NCI-H2196 (cell line): ENCODE results near the gene NCAM2.

Experiments used
- DNase-seq: peaks from one replicate; lab custom pipeline; 2025; ENCODE audit not compliant: unreplicated experiment; lab: John Stamatoyannopoulos, UW

NCAM2 gene

DNA sequence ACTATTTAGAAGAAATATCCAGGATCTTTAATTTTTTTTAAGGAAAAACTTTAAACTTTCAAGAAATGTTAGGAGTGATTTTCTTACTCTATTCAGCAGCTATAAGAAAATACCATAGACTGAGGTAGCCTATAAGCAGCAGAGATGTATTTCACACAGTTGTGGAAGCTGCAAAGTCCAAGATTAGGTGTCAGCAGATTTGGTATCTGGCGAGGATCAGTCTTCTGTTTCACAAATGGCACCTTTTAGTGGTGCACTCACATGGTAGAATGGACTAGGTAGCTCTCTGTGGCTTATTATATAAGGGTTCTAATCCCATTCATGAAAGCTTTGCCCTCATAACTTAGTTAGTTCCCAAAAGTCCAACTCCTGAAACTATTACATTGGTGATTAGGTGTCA is 207.4 kb downstream of the NCAM2 start:
- no peak for DNase-seq

DNA sequence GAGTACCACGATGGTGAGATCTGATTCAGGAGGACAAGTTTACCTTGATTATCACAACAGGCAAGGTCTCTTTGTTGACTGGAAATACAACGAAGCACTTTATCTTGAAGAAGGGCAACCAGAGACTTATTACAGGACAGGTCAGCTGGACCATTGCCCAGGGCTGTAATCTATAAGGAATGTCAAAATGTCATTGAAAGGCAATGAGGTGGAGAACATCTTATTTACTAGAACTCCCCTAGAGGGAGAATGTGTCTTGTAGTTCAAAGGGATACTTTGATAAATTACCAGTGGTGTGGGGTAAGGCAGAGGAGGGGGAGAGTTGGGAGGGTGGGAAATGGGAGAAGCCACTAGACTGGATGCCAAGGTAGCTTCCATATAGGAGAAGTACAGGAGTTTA is 212.3 kb downstream of the NCAM2 start:
- DNase-seq = no peak

DNA sequence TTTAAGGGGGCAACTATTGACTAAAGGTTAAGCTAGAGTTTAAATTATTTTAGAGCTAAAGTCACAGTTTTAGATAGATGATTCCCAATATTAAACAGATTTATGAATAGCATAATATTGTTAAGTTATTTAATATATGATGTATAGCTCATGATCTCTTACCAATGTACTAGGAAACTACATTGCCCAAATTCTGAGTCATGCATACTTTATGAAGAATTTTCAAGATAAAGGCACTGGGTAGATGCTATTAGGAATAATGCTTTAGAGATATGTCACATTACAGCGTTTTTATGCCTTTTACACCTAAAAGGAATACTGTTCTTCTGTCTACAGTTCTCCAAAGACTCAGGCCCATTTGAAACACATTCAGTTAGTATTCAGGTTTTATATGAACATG is 215.1 kb downstream of the NCAM2 start:
- no peak for DNase-seq

- no peak for DNase-seq
Observed at GRCh38 chr21:21216047-21216446, 217.8 kb downstream of the NCAM2 start.

- no peak for DNase-seq
Observed at GRCh38 chr21:21226472-21226871, 228.3 kb downstream of the NCAM2 start.

DNA sequence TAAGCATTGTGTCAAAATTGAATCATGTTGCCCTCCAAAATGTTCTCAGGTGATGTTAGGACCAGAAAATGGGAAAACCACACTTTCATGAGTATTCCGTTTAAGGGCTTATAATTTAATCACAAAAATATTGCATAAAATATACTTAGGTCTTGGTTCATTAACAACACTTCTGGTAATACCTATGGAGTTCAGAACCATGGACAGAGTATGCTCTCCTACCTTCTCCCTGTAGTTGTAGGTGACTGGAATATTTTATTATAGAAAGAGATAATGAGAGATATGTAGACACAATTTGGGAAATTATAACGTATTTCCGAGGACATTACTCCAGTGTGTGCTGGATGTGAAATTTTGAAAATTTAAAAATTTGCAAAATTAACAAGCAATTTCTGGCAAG is 232.5 kb downstream of the NCAM2 start:
- DNase-seq = no peak

DNA sequence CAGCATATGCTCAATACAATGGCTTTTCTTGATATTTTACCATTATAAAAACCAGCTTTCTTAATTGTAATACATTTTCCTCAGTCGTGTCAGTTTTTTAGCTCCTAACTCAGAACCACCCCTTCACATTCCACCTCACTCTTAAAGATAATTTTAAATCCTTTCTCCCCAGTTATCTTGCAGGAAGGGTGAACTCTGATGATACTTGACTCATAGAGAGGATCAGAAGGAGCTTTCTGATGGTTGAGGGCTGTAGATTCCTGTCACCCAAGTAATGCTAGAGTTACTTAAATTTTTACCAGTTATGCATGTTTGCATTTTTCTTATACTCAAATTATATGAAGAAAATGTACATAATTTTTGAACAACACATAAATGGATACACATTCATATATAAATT is 233.7 kb downstream of the NCAM2 start:
- no peak for DNase-seq

DNA sequence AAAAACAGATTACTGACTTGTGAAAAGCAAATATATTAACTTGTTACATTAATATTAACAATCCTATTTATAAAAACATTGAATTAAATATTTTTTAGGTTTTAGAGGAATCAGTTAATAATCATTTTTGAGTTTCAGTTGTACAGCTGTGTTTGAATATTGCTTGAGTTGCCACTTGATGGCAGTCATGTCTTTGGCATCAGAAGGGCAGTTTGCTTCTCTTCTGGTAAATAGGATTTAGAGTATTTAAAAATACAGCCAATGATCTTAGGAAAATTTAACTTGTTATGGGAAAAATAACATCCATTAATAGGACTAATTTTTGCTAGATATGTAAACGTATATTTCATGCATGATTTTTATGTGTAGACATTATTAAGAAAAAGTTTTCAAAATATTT is 234.1 kb downstream of the NCAM2 start:
- no peak for DNase-seq

DNA sequence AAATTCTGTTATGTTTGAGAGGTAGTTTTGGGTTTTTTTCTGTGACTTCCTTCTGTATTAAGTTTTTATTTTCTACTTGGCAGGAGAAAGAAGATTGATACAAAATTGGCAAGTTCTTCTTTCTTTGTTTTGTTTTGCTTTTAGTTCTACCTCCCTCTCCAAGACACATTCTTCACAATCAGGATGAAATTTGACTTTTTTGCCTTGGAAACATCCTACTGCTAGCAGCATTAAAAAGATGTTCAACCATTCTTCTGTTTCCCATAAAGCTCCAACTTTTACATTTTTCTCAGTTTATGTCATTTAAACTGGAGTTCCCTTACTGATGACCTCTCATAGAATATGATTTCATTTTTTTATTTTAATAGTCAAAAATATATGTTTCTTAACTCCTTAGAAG is 234.8 kb downstream of the NCAM2 start:
- DNase-seq = no peak

DNA sequence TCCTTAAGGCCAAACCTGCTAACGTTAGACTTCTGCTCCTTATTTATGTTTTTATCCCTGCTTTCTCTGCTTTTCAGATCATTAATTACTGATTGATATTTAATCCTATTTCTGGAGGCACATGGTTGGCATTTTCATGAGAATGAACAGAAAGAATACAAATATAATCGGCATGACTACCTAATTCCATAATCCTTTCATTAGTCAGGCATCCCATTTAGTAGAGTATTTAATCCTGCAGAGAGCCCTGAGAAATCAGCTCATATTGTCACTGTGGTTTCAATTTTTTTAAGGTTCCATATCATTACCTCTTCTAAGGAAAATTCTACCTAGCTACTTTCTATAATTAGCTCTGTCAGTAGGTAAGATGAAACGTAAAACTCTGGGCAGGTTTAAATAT is 238.8 kb downstream of the NCAM2 start:
- no peak for DNase-seq

DNA sequence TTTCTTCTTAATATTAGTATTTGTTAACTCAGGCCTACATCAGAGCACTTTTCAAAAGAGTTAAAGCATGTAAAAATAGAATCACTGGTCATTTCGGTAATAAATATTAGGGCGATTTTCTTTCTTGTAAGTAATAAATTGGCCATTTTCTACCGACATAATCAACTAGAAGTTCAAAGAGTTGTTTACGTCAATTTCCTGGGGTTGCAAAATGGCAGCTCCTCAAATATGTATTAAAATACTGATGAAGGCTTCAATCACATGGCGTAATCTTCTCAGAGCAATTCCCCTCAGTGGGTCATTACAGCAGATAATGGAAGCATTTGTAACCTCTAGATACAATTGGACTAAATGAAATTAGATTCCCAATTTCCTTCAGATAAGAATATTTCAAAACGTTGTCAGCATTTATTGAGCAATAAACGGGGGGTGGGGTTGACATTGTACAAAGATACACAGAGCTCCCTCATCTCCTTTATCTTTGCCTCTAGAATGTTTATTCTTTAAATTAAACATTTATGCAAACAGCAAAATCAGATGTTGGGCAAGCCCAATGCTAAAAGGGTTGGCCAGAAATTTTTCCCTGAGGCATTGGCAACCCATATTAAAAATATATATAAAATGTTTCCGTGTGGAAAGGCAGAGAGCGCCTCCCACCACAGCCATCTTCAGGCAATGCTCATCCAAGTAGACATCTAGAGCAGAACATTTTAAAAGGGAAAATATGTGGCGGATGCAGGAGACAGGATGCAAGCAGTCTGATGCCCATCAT is 240.6 kb downstream of the NCAM2 start:
- no peak for DNase-seq

DNA sequence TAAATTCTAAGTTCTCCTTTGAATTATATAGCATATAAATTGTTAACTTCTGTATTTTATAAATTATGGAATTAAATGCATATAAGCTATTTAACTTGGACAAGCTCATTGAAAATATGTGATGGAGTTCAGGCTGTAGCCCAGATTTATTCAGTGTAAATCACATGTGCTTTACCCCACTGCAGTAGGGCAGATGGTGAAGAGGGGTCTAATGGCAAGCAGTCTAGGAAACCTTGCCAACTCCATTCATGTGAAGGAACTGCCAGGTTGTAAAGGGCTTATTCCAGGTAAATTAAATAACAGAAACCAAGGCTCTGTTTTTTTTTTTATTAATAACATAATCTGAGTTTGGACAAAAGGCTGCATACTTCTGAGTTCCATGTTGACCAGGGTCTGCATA is 243.2 kb downstream of the NCAM2 start:
- no peak for DNase-seq

GRCh38 chr21:21246007-21246406 is 247.8 kb downstream of the NCAM2 start:
- DNase-seq = no peak

GRCh38 chr21:21247424-21247823 is 249.2 kb downstream of the NCAM2 start:
- DNase-seq = no peak

DNA sequence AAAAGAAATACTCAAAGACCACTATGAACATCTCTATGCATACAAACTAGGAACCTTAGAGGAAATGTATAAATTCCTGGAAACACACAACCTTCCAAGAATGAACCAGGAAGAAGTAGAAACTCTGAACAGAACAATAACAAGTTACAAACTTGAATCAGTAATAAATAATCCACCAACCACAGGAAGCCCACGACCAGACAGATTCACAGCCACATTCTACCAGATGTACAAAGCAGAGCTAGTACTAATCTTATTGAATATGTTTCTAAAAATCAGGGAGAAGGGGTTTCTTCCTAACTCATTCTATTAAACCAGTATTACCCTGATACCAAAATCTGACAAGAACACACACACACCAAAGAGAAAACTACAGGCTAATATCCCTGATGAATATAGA is 263.8 kb downstream of the NCAM2 start:
- no peak for DNase-seq

- no peak for DNase-seq
Observed at GRCh38 chr21:21268061-21268471, 269.9 kb downstream of the NCAM2 start.

DNA sequence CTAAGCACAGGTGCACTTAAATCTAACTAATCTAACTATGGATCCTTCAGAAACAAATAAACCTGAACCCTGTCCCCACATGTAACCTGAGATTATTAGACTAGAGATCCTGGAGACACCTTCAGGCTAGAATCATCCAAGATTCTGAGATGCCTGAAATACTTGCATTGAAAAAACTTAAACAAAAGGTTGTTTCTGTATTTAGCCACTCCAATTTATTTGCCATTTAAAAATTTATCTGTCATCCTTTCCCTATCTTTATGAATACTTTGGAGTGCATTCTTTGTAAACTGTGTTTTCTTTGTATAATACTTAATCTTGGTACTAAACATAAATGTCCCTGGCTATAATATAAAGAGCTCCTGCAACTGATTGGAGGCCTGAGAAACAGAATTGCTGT is 270.7 kb downstream of the NCAM2 start:
- no peak for DNase-seq

DNA sequence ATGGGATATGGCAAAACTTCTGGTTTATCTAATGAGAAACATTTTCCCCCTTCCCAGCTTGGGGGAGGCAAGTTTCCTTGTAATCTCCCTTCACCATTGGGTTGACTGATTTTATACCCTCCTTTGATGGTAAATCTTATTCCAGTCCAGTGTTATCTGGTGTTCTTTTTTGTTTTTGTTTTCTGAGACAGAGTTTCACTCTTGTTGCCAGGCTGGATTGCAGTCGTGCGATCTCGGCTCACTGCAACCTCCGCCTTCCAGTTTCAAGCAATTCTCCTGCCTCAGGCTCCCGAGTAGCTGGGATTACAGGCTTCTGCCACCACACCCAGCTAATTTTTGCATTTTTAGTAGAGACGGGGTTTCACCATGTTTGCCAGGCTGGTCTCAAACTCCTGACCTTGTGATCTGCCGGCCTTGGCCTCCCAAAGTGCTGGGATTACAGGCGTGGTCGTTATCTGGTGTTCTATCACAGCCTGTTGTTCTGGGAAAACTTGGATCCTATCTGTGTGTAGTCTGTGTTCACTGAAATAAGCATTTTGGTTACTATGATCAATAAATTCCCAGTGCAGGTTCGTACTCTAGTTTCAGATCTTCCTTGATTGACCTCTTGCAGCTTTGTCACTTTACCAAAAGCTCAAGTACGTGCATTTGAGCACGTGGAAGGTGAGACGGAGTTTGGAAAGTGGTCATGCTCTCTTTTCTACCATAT is 281.1 kb downstream of the NCAM2 start:
- no peak for DNase-seq

GRCh38 chr21:21283810-21284209 is 285.6 kb downstream of the NCAM2 start:
- no peak for DNase-seq

DNA sequence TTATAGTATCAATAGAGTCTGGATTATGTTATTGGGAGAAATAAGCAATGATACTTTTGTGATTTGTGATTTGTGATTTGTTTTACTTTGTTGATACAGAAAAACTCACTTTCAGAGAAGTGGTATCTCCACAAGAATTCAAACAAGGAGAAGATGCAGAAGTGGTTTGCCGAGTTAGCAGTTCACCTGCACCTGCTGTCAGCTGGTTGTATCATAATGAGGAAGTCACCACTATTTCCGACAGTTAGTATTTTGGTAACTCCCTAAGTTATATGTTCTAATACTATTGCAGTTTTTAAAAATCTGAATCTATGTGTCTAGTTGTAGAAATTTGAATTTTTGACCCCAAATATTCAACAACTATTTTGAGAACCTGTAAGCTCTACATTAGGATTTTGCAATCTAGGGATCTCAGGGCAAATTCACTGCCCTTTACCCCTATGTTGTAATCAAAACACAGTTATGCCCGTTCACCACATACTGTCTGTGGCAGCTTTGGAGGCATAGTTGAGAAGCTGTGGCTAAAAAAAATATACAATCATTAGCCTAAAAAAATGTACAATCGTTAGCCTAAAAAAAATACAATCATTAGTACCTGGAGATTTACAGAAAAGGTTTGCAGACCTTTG is 288.1 kb downstream of the NCAM2 start:
- no peak for DNase-seq

DNA sequence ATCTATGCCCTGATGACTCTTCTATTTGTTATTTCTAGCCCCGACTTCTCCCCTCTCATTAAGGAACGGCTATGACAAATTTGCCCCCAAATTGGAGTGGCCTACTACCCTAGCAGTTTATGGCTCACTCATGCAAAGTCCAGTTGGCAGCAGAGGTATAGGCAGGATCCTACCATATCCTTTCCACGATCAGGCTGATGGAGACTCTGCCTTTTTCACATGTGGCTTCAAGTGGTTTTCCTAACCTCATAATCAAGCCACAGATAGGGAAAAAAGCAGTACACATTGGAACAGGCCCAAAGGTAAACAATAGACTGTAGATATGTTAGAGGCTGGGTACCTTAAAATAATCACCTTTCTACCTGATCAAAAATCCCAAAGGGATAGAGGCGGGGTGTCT is 292.5 kb downstream of the NCAM2 start:
- DNase-seq = no peak

GRCh38 chr21:21291883-21292569 is 293.8 kb downstream of the NCAM2 start:
- DNase-seq = no peak
